Esophagus (tissue), 2 donors: Measurements from ENCODE around the gene SRSF3. TPM values are rescaled to one million over a fixed set of nuclear protein-coding genes. Genes with fewer than 3 reads are reported as not detected.
"Not testable (repeated sequence)": the region's sequence is repeated elsewhere in the genome, so short reads cannot be mapped to it uniquely, and the experiment has no call there.

Experiments
- H3K27ac ChIP-seq, 2 donors: one replicate each; pipeline ENCODE4 v1.5.1; 2013; ENCODE audit warnings: low read depth in 2 of 2, mild to moderate bottlenecking in 2 of 2, inconsistent platforms in 1 of 2, low read length in 1 of 2, moderate library complexity in 1 of 2
- H3K27me3 ChIP-seq, 2 donors: one replicate each; pipeline ENCODE4 v1.6.1; 2013; ENCODE audit warnings: low read length in 2 of 2, control low read depth in 1 of 2, mild to moderate bottlenecking in 1 of 2; ENCODE audit not compliant: insufficient read depth in 2 of 2, control insufficient read depth in 1 of 2
- H3K36me3 ChIP-seq, 2 donors: one replicate each; pipeline ENCODE4 v1.6.1; 2013; ENCODE audit warnings: low read length in 1 of 2; ENCODE audit not compliant: control insufficient read depth in 2 of 2, insufficient read depth in 2 of 2
- H3K4me1 ChIP-seq, 2 donors: one replicate each; pipeline ENCODE4 v1.6.1; 2013; ENCODE audit warnings: low read length in 1 of 2; ENCODE audit not compliant: control insufficient read depth in 2 of 2, insufficient read depth in 2 of 2
- H3K4me3 ChIP-seq, 2 donors: one replicate each; pipeline ENCODE4 v1.5.1; 2013; ENCODE audit warnings: low read length in 2 of 2, mild to moderate bottlenecking in 2 of 2, low read depth in 1 of 2, moderate library complexity in 1 of 2
- H3K9me3 ChIP-seq, 2 donors: one replicate each; pipeline ENCODE4 v1.6.1; 2013; ENCODE audit warnings: mild to moderate bottlenecking in 2 of 2, low read depth in 1 of 2, low read length in 1 of 2, moderate library complexity in 1 of 2; ENCODE audit not compliant: control insufficient read depth in 2 of 2, insufficient read depth in 1 of 2
- WGBS, 2 donors: extraction: QIAGEN DNeasy Blood & Tissue Kit; methylation state at CpG; one replicate each; pipeline ENCODE4 v1.1.7; 2013; 5-methylcytosine and 5-hydroxymethylcytosine counted together
- polyA plus RNA-seq, 2 donors: library from polyadenylated mRNA; stranded (reverse); fragments of 200-250 nt; gene quantifications; one replicate each; pipeline ENCODE4 v1.2.3, GENCODE V29; 2013
- donor health status: healthy with polysubstance abuse.
- donor health status: Bipolar disorder and iron deficiency.

SRSF3 gene
- polyA plus RNA-seq, 2 donors: 103 to 247 TPM

GRCh38 chr6:36639171-36639808 lies 45.1 kb downstream of the SRSF3 start:
- Histone ChIP-seq H3K4me3 (no peak overlapping the region), H3K4me1 (peaks cover 0 to 6% of the 10 kb centered on the region in 2 donors), H3K27me3 (no peaks in the 10 kb centered on the region), H3K27ac (no peak overlapping the region), H3K9me3 (no peaks in the 10 kb centered on the region), H3K36me3 (no peaks in the 10 kb centered on the region)
- WGBS, 2 donors: 88% methylated on average over 11 of the region's 11 CpGs

- H3K4me1 ChIP-seq: peaks cover 0 to 6% of the 10 kb centered on the region in 2 donors
- H3K9me3 ChIP-seq: no peaks in the 10 kb centered on the region
- no peak overlapping the region for H3K4me3 ChIP-seq
- WGBS, 2 donors: 75% methylated on average over 3 of the region's 3 CpGs
- H3K27ac ChIP-seq: no peak overlapping the region
- H3K36me3 ChIP-seq: no peaks in the 10 kb centered on the region
- no peaks in the 10 kb centered on the region for H3K27me3 ChIP-seq
Observed at GRCh38 chr6:36641543-36641942, 47.4 kb downstream of the SRSF3 start.

- no peaks in the 10 kb centered on the region for H3K36me3 ChIP-seq
- H3K9me3 ChIP-seq: no peaks in the 10 kb centered on the region
- WGBS, 2 donors: 35% methylated on average over 8 of the region's 8 CpGs
- H3K27ac ChIP-seq: no peak overlapping the region
- no peak overlapping the region for H3K4me3 ChIP-seq
- H3K4me1 ChIP-seq: peaks cover 0 to 6% of the 10 kb centered on the region in 2 donors
- no peaks in the 10 kb centered on the region for H3K27me3 ChIP-seq
Observed at GRCh38 chr6:36642913-36643817, 49.0 kb downstream of the SRSF3 start.

GRCh38 chr6:36643977-36644376 lies 49.8 kb downstream of the SRSF3 start:
- no peak overlapping the region for H3K27ac ChIP-seq
- H3K4me1 ChIP-seq: peaks cover 0 to 6% of the 10 kb centered on the region in 2 donors
- no peaks in the 10 kb centered on the region for H3K36me3 ChIP-seq
- no peak overlapping the region for H3K4me3 ChIP-seq
- no peaks in the 10 kb centered on the region for H3K9me3 ChIP-seq
- 88 to 91% methylated on average over 4 of the region's 4 CpGs for WGBS, 2 donors
- H3K27me3 ChIP-seq: no peaks in the 10 kb centered on the region

GRCh38 chr6:36649086-36649485 lies 54.9 kb downstream of the SRSF3 start:
- no peaks in the 10 kb centered on the region for H3K36me3 ChIP-seq
- H3K4me3 ChIP-seq: no peak overlapping the region
- no peak overlapping the region for H3K27ac ChIP-seq
- no peaks in the 10 kb centered on the region for H3K9me3 ChIP-seq
- H3K4me1 ChIP-seq: peaks cover 0 to 4% of the 10 kb centered on the region in 2 donors
- H3K27me3 ChIP-seq: no peaks in the 10 kb centered on the region
- WGBS, 2 donors: 84 to 89% methylated on average over 3 of the region's 3 CpGs

GRCh38 chr6:36649701-36650484 lies 55.7 kb downstream of the SRSF3 start:
- H3K4me1 ChIP-seq: peaks cover 0 to 4% of the 10 kb centered on the region in 2 donors
- H3K9me3 ChIP-seq: no peaks in the 10 kb centered on the region
- no peaks in the 10 kb centered on the region for H3K36me3 ChIP-seq
- H3K27ac ChIP-seq: no peak overlapping the region
- WGBS, 2 donors: 59 to 64% methylated on average over 13 of the region's 13 CpGs
- H3K27me3 ChIP-seq: no peaks in the 10 kb centered on the region
- H3K4me3 ChIP-seq: no peak overlapping the region

- WGBS, 2 donors: 17 to 26% methylated on average over 2 of the region's 2 CpGs
- Histone ChIP-seq H3K9me3 (no peaks in the 10 kb centered on the region), H3K4me3 (no peak overlapping the region), H3K27me3 (no peaks in the 10 kb centered on the region), H3K27ac (no peak overlapping the region), H3K4me1 (peaks cover 0 to 4% of the 10 kb centered on the region in 2 donors), H3K36me3 (no peaks in the 10 kb centered on the region)
Observed at GRCh38 chr6:36650848-36651478, 56.8 kb downstream of the SRSF3 start.

GRCh38 chr6:36651659-36652379 lies 57.7 kb downstream of the SRSF3 start:
- WGBS, 2 donors: 88 to 93% methylated on average over 11 of the region's 11 CpGs
- no peak overlapping the region for H3K27ac ChIP-seq
- H3K9me3 ChIP-seq: no peaks in the 10 kb centered on the region
- no peaks in the 10 kb centered on the region for H3K36me3 ChIP-seq
- H3K4me3 ChIP-seq: no peak overlapping the region
- H3K4me1 ChIP-seq: peaks cover 0 to 4% of the 10 kb centered on the region in 2 donors
- H3K27me3 ChIP-seq: no peaks in the 10 kb centered on the region

- H3K27me3 ChIP-seq, H3K36me3 ChIP-seq, H3K4me3 ChIP-seq, H3K4me1 ChIP-seq, H3K9me3 ChIP-seq, H3K27ac ChIP-seq: not testable (repeated sequence)
- WGBS, 2 donors: 88 to 89% methylated on average over 5 of the region's 5 CpGs
Observed at GRCh38 chr6:36654469-36654868, 60.3 kb downstream of the SRSF3 start.
